ENCODE data around the gene GDPD3.
A peak's percentile ranks its signal among the peaks of the same experiment; 100 is the strongest.
"Not testable (repeated sequence)": the region's sequence is repeated elsewhere in the genome, so short reads cannot be mapped to it uniquely, and the experiment has no call there.

Gene GDPD3

DNA sequence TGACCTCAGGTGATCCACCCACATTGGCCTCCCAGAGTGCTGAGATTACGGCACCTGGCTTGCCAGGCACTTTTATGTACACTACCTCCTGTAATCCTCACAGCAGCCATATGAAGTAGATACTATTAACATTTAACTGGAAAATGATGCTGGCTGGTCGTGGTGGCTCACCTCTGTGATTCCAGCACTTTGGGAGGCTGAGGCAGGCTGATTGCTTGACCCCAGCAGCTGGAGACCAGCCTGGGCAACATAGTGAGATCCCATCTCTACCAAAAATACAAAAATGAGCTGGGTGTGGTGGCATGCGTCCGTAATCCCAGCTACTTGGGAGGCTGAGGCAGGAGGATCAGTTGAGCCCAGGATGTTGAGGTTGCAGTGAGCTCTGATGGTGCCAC lies 11.6 kb upstream of the GDPD3 start:
- 100% methylated on average over 1 of the region's 4 CpGs; no CpG with 5 or more reads in 1 of the 2 experiments for WGBS, 2 experiments (ENCODE audit: insufficient coverage in 2 of 2)
- no peaks in the 10 kb centered on the region for H3K9me3 ChIP-seq (ENCODE audit: control insufficient read depth, low read length)
- H3K27ac ChIP-seq (ENCODE audit: low read depth, low read length, severe bottlenecking): no peak overlapping the region
- H3K36me3 ChIP-seq (ENCODE audit: control insufficient read depth, insufficient read depth, low read length): peaks cover 16% of the 10 kb centered on the region
- no peaks in the 10 kb centered on the region for H3K4me1 ChIP-seq (ENCODE audit: control insufficient read depth, insufficient read depth, low read length, poor library complexity, severe bottlenecking)
- H3K4me3 ChIP-seq (ENCODE audit: extremely low read depth, insufficient read depth, low read length, poor library complexity, severe bottlenecking): no peak overlapping the region

DNA sequence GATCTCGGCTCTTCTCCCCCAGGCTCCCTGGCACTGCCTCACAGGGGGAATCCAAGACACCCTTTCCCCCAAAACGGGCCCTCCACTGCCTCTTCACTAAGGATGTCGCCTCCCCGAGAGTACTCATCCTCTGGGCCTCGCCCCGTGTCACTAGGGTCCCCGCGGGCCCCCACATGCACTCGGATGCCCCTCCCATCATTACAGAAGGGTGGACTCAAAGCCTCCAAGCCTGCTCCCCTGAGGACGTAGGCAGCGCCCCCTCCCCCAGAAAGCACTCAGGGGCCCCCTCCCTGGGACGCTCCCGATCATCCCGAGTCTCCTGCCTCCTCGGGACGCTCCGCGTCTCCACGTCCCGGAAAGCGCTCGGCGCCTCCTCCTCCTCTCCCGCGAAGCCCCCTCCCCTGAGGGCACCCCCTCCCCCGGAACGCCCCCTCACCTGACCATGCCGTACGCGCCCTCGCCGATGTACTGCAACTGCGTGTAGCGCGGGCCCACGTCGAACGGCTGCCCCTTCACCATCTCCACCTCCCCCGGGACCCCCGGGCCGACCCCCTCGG lies 9.3 kb upstream of the GDPD3 start:
- H3K4me1 ChIP-seq (ENCODE audit: control insufficient read depth, insufficient read depth, low read length, poor library complexity, severe bottlenecking): no peaks in the 10 kb centered on the region
- 3 to 5% methylated on average over 10 to 17 of the region's 42 CpGs for WGBS, 2 experiments (ENCODE audit: insufficient coverage in 2 of 2)
- H3K9me3 ChIP-seq (ENCODE audit: control insufficient read depth, low read length): no peaks in the 10 kb centered on the region
- peaks cover 39% of the 10 kb centered on the region for H3K36me3 ChIP-seq (ENCODE audit: control insufficient read depth, insufficient read depth, low read length)
- H3K4me3 ChIP-seq (ENCODE audit: extremely low read depth, insufficient read depth, low read length, poor library complexity, severe bottlenecking): peak overlapping the region; percentile 77
- H3K27ac ChIP-seq (ENCODE audit: low read depth, low read length, severe bottlenecking): no peak overlapping the region

DNA sequence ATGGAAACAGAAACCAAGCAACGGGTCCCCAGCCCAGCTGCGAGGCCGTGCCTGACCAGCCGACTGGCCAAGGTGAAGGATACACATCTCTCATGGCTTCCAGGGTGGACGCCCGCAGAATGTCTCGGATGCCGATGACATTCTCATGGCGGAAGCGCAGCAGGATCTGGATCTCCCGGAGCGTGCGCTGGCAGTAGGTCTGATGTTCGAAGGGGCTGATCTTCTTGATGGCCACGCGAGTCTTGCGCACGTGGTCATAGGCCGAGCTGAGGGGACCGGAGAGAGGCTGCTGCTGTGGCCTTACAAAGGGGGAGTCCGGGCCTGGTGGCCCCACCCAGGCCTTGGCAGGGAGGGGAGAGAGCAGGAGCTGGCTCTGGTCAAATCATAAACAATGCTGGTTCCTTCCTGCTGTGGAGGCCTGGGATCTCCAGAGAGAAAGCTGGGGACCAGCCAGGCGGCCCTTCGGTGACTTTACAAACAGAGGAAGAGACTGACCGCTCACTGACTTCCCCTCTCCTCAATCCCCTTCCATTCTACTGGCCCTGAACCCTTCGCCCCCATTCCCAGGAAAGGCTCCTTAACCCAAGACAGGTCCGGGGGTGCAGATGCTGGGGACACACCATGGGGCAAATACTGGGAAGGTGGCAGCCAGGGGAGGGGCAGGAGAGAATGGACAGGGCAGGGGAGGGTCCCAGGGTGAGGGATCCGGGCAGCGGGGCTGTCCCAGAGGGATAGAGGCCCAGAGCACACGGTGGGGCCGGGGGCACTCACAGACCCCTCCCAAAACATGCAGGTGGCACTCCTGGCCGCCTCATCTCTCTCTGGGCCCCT lies 8.6 kb upstream of the GDPD3 start:
- H3K9me3 ChIP-seq (ENCODE audit: control insufficient read depth, low read length): no peaks in the 10 kb centered on the region
- 88 to 94% methylated on average over 21 to 30 of the region's 31 CpGs for WGBS, 2 experiments (ENCODE audit: insufficient coverage in 2 of 2)
- no peaks in the 10 kb centered on the region for H3K4me1 ChIP-seq (ENCODE audit: control insufficient read depth, insufficient read depth, low read length, poor library complexity, severe bottlenecking)
- peak overlapping the region; percentile 77 for H3K4me3 ChIP-seq (ENCODE audit: extremely low read depth, insufficient read depth, low read length, poor library complexity, severe bottlenecking)
- H3K27ac ChIP-seq (ENCODE audit: low read depth, low read length, severe bottlenecking): no peak overlapping the region
- H3K36me3 ChIP-seq (ENCODE audit: control insufficient read depth, insufficient read depth, low read length): peaks cover 47% of the 10 kb centered on the region

DNA sequence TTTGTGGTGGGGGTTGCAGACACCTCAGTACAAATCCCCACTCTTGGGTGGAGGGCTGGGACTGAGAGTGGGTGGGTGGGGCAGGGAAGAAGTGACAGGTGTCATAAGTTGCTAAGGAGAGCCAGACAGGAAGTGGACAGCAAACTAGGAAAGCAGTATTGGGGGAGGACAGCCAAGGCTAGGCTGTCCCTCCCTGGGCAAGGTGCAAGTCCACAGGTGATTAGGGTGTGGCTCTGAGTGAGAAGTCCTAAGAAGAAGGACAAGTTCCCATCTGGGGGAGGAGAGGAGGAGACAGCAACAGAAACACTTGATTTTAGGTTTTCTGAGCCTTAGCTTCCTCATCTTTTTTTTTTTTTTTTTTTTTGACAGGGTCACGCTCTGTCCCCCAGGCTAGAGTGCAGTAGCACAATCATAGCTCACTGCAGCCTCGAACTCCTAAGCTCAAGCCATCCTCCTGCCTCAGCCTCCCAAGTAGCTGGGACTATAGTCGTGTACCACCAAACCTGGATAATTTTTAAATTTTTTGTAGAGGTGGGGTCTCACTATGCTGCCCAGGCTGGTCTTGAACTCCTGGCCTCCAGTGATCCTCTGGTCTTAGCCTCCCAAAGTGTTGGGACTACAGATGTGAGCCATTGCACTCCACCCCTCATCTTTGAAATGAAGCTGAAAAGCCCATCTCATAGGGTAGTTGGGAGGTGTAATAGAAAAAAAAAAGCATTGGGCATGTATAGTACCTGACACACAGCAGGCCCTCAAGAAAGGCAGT lies 7.2 kb upstream of the GDPD3 start:
- peaks cover 56% of the 10 kb centered on the region for H3K36me3 ChIP-seq (ENCODE audit: control insufficient read depth, insufficient read depth, low read length)
- H3K4me1 ChIP-seq (ENCODE audit: control insufficient read depth, insufficient read depth, low read length, poor library complexity, severe bottlenecking): no peaks in the 10 kb centered on the region
- H3K27ac ChIP-seq (ENCODE audit: low read depth, low read length, severe bottlenecking): no peak overlapping the region
- no peaks in the 10 kb centered on the region for H3K9me3 ChIP-seq (ENCODE audit: control insufficient read depth, low read length)
- 100% methylated on average over 1 of the region's 3 CpGs; no CpG with 5 or more reads in 1 of the 2 experiments for WGBS, 2 experiments (ENCODE audit: insufficient coverage in 2 of 2)
- no peak overlapping the region for H3K4me3 ChIP-seq (ENCODE audit: extremely low read depth, insufficient read depth, low read length, poor library complexity, severe bottlenecking)

DNA sequence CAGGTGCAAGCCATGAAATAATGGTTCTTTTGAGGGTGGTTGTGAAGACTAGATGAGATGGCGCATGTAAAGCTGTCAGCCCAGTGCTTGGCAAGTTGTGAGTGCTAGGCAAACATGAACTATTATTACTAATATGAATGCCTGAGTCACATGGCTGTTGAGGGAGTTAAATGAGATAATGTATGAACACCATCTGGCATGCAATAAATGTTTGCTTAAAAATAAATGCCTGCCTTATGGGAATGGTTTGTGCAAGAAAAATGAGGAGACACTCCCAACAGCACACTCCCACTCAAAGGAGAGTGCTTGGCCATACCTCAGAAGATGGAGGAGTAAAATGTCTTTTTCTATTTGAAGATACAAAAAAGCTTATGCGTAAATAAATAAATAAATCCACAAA lies 6.1 kb upstream of the GDPD3 start:
- WGBS, 2 experiments (ENCODE audit: insufficient coverage in 2 of 2): 100% methylated on average over 2 of the region's 2 CpGs; no CpG with 5 or more reads in 1 of the 2 experiments

DNA sequence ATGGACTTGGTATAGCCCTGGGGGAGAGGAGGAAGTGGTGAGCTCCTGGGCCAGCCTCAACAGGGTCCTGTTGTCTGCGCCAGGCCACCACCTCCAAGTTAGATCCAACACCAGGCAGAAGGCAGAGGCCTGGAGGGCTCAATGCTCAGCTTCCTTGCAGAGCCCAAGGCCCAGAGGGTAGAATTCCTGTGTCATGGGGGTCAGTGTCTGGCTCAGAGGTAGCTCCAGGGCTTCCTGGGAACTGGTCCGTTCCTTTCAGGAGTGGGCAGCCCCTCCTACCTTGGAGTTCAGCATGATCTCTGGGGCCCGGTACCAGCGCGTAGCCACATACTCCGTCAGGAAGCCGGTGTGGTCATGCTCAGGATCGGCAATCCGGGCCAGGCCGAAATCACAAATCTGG lies 4.4 kb upstream of the GDPD3 start:
- Histone ChIP-seq H3K4me3 (ENCODE audit: extremely low read depth, insufficient read depth, low read length, poor library complexity, severe bottlenecking) (no peak overlapping the region), H3K27ac (ENCODE audit: low read depth, low read length, severe bottlenecking) (no peak overlapping the region), H3K4me1 (ENCODE audit: control insufficient read depth, insufficient read depth, low read length, poor library complexity, severe bottlenecking) (no peaks in the 10 kb centered on the region), H3K36me3 (ENCODE audit: control insufficient read depth, insufficient read depth, low read length) (peaks cover 62% of the 10 kb centered on the region), H3K9me3 (ENCODE audit: control insufficient read depth, low read length) (no peaks in the 10 kb centered on the region)
- WGBS, 2 experiments (ENCODE audit: insufficient coverage in 2 of 2): 97 to 99% methylated on average over 9 of the region's 10 CpGs

More for the DNA sequence above, 6.1 kb upstream of the GDPD3 start:
- Histone ChIP-seq H3K4me3 (ENCODE audit: extremely low read depth, insufficient read depth, low read length, poor library complexity, severe bottlenecking) (no peak overlapping the region), H3K4me1 (ENCODE audit: control insufficient read depth, insufficient read depth, low read length, poor library complexity, severe bottlenecking) (no peaks in the 10 kb centered on the region), H3K27ac (ENCODE audit: low read depth, low read length, severe bottlenecking) (no peak overlapping the region), H3K36me3 (ENCODE audit: control insufficient read depth, insufficient read depth, low read length) (peaks cover 62% of the 10 kb centered on the region), H3K9me3 (ENCODE audit: control insufficient read depth, low read length) (no peaks in the 10 kb centered on the region)

DNA sequence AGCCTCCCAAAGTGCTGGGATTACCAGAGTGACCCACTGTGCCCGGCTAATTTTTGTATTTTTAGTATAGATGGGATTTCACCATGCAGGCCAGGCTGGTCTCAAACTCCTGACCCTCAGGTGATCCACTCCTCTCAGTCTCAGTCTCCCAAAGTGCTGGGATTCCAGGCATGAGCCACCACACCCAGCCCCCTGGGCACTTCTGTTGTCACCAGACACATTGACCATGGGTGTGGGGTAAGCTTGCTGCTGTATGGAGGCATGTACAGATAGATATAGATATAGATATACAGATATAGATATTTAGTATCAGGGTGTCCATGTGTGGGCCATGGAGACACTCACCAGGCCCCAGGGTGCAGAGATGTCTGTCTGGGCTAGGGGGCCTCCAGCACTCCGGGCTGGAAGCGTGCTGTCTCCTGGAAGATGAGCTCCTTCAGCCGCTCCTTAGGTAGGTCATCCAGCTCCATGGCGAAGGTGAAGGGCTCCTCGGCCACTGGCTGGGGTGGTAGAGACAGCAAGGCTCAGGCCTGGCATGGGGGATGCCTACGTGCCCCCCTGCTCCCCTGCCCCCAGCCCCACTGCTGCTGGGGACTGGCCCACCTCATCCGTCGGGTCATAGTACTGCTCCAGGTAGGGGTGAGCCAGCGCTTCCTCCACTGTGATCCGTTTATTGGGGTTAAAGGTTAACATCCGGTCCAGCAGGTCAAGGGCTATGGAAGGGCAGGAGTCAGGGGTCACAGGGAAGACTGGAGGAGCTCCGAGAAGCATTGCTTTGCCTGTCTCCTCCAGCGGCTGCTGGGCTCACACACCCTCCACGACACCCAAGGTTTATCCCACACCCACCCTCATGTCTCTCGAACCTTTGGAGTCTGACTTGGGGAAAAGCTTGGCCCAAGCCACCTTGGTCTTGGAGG lies 3.2 kb upstream of the GDPD3 start:
- H3K4me1 ChIP-seq (ENCODE audit: control insufficient read depth, insufficient read depth, low read length, poor library complexity, severe bottlenecking): no peaks in the 10 kb centered on the region
- H3K9me3 ChIP-seq (ENCODE audit: control insufficient read depth, low read length): no peaks in the 10 kb centered on the region
- H3K27ac ChIP-seq (ENCODE audit: low read depth, low read length, severe bottlenecking): no peak overlapping the region
- H3K36me3 ChIP-seq (ENCODE audit: control insufficient read depth, insufficient read depth, low read length): peaks cover 61% of the 10 kb centered on the region
- no peak overlapping the region for H3K4me3 ChIP-seq (ENCODE audit: extremely low read depth, insufficient read depth, low read length, poor library complexity, severe bottlenecking)
- WGBS, 2 experiments (ENCODE audit: insufficient coverage in 2 of 2): 97% methylated on average over 13 of the region's 16 CpGs

DNA sequence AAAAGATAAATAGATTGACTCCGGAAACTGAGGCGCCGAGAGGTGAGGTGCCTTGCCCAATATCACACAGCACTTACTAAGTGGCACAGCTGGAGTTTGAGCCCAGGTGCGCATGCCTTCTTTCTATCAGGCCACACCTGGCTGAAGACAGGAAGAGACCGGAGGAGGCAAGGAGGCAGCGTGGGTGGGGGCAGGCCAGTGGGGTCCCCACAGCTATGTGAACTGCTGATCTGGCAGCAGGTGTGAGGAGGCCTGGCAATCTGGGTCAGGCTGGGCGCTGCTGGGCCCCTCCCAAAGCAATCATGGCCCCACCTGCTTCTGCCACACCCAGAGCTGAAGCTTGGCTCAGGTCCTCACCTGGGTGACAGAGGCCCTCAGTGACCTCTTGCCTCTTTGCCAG lies 1.9 kb upstream of the GDPD3 start:
- Histone ChIP-seq H3K27ac (ENCODE audit: low read depth, low read length, severe bottlenecking) (no peak overlapping the region), H3K4me1 (ENCODE audit: control insufficient read depth, insufficient read depth, low read length, poor library complexity, severe bottlenecking) (peaks cover 8% of the 10 kb centered on the region), H3K9me3 (ENCODE audit: control insufficient read depth, low read length) (no peaks in the 10 kb centered on the region), H3K36me3 (ENCODE audit: control insufficient read depth, insufficient read depth, low read length) (peaks cover 61% of the 10 kb centered on the region), H3K4me3 (ENCODE audit: extremely low read depth, insufficient read depth, low read length, poor library complexity, severe bottlenecking) (no peak overlapping the region)
- 93 to 98% methylated on average over 6 of the region's 7 CpGs for whole genome bisulfite sequencing, 2 experiments (ENCODE audit: insufficient coverage in 2 of 2)

DNA sequence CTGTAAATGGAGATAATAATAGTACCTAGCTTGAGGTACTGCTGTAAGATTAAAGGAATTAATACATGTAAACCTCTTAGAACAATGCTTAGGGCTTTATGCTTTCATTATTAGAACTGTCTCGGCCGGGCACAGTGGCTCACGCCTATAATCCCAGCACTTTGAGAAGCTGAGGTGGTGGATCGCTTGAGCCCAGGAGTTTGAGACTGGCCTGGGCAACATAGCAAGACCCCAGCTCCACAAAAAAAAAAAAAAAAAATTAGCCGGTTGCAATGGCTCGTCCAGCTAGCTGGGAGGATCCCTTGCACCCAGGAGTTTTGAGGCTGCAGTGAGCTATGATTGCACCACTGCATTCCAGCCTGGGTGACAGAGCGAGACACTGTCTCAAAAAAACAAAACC lies 1.5 kb upstream of the GDPD3 start:
- 89 to 94% methylated on average over 3 to 5 of the region's 7 CpGs for WGBS, 2 experiments (ENCODE audit: insufficient coverage in 2 of 2)
- peaks cover 61% of the 10 kb centered on the region for H3K36me3 ChIP-seq (ENCODE audit: control insufficient read depth, insufficient read depth, low read length)
- not testable (repeated sequence) for H3K27ac ChIP-seq (ENCODE audit: low read depth, low read length, severe bottlenecking); H3K4me3 ChIP-seq (ENCODE audit: extremely low read depth, insufficient read depth, low read length, poor library complexity, severe bottlenecking); H3K4me1 ChIP-seq (ENCODE audit: control insufficient read depth, insufficient read depth, low read length, poor library complexity, severe bottlenecking); H3K9me3 ChIP-seq (ENCODE audit: control insufficient read depth, low read length)

DNA sequence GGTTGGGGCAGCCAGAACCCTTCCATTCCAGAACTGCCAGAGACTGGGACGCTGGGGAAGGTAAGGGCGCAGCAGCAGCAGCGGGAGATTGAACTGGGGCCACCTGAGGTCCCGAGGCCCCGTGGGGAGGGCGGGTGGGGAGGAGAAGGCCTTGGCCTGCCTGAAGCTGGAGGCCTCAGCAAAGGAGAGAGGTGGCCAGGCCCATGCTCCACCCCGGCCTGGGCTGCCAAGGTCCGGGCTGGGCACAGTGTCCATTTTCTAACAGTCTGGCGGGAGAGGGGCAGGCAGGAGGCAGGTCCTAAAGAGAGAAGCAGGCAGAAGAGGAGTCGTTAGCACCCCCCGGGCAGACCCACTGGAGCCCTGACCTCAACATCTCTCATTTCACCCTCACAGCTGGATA lies 1.1 kb upstream of the GDPD3 start:
- Histone ChIP-seq H3K4me3 (ENCODE audit: extremely low read depth, insufficient read depth, low read length, poor library complexity, severe bottlenecking) (no peak overlapping the region), H3K27ac (ENCODE audit: low read depth, low read length, severe bottlenecking) (no peak overlapping the region), H3K36me3 (ENCODE audit: control insufficient read depth, insufficient read depth, low read length) (peaks cover 59% of the 10 kb centered on the region), H3K9me3 (ENCODE audit: control insufficient read depth, low read length) (no peaks in the 10 kb centered on the region), H3K4me1 (ENCODE audit: control insufficient read depth, insufficient read depth, low read length, poor library complexity, severe bottlenecking) (peaks cover 8% of the 10 kb centered on the region)
- 88 to 94% methylated on average over 6 to 7 of the region's 11 CpGs for WGBS, 2 experiments (ENCODE audit: insufficient coverage in 2 of 2)
